K562 (cell line): ENCODE results near the gene MRPL38. TPM values are rescaled to one million over a fixed set of nuclear protein-coding genes. Genes with fewer than 3 reads are reported as not detected.

Source experiments
- ERF ChIP-seq: fragments of 450-650 bp; formaldehyde crosslinking; IDR thresholded peaks from 2 replicates; pipeline ENCODE4 v1.4.0; 2020; ENCODE audit warnings: mild to moderate bottlenecking, mixed read lengths
- ESRRA ChIP-seq: fragments of 450-650 bp; IDR thresholded peaks from 2 replicates; pipeline ENCODE4 v1.6.1; 2014; ENCODE audit warnings: low read depth, mild to moderate bottlenecking, moderate library complexity, borderline replicate concordance
- HNRNPLL ChIP-seq: fragments of 200-400 bp; formaldehyde crosslinking; IDR thresholded peaks from 2 replicates; pipeline ENCODE4 v1.6.1; 2017; ENCODE audit warnings: low read length, low read depth, mild to moderate bottlenecking; ENCODE audit not compliant: poor library complexity, severe bottlenecking
- KAT7 ChIP-seq: sonication (generic); formaldehyde crosslinking; IDR thresholded peaks from 2 replicates; pipeline ENCODE4 v1.8.0; 2022; ENCODE audit warnings: missing genetic modification reagents, mild to moderate bottlenecking, borderline replicate concordance
- KAT8 ChIP-seq: fragments of 450-650 bp; IDR thresholded peaks from 2 replicates; pipeline ENCODE4 v1.6.1; 2016; ENCODE audit warnings: low read depth, mild to moderate bottlenecking
- MAFG ChIP-seq: fragments of 450-650 bp; conservative IDR thresholded peaks from 2 replicates; pipeline ENCODE4 v1.6.1; 2016; ENCODE audit warnings: missing genetic modification characterization, missing compliant biosample characterization
- MBD2 ChIP-seq: sonication (generic); IDR thresholded peaks from 2 replicates; pipeline ENCODE4 v1.6.1; 2016; ENCODE audit warnings: low read depth, borderline replicate concordance
- MCM3 ChIP-seq: fragments of 450-650 bp; IDR thresholded peaks from 2 replicates; pipeline ENCODE4 v1.6.1; 2016
- MTA1 ChIP-seq: fragments of 450-650 bp; IDR thresholded peaks from 2 replicates; pipeline ENCODE4 v1.6.1; 2017; ENCODE audit warnings: borderline replicate concordance
- POLR2A ChIP-seq: fragments of 450-650 bp; conservative IDR thresholded peaks from 2 replicates; pipeline ENCODE4 v1.6.1; 2016
- POLR2AphosphoS2 ChIP-seq: IDR thresholded peaks from 2 replicates; pipeline ENCODE4 v1.6.1; 2012; ENCODE audit warnings: low read length, improper control_type of control experiment
- POLR2AphosphoS5 ChIP-seq: IDR thresholded peaks from 2 replicates; pipeline ENCODE4 v1.6.1; 2011; ENCODE audit warnings: mild to moderate bottlenecking, low read depth, low read length, moderate library complexity; ENCODE audit not compliant: control insufficient read depth, insufficient read depth
- POLR2H ChIP-seq: IDR thresholded peaks from 2 replicates; pipeline ENCODE4 v1.6.1; 2016; ENCODE audit warnings: missing genetic modification characterization, low read depth, mild to moderate bottlenecking, control low read depth, missing compliant biosample characterization, moderate library complexity
- PRPF4 ChIP-seq: fragments of 200-400 bp; formaldehyde crosslinking; IDR thresholded peaks from one replicate; pipeline ENCODE4 v1.6.1; 2017; ENCODE audit warnings: low read length, low read depth, mild to moderate bottlenecking; ENCODE audit not compliant: insufficient read depth, poor library complexity, severe bottlenecking
- RBBP5 ChIP-seq: fragments of 200-600 bp; sonication (generic); IDR thresholded peaks from 2 replicates; pipeline ENCODE4 v1.6.1; 2012; ENCODE audit warnings: borderline replicate concordance, mild to moderate bottlenecking, low read length, control low read depth, inconsistent platforms; ENCODE audit not compliant: insufficient read depth, poor library complexity, severe bottlenecking
- polyA plus RNA-seq, 8 experiments: library from polyadenylated mRNA; depleted of rRNA in 4 of 8; stranded (reverse) in 5 of 8; unstranded in 3 of 8; fragments of >200 nt; fragmentation: Nextera tagmentation in 2 of 8; fragmentation: Illumina TruSeq in 1 of 8; extraction: Ambion mirVana in 2 of 8; extraction: Trizol in 1 of 8; gene quantifications; 2 replicates each; pipeline versions ENCODE4 v1.2.1 to v1.2.3, GENCODE V29; 2011 to 2014; ENCODE audit warnings: inconsistent platforms in 1 of 8, missing spikeins in 1 of 8
- total RNA-seq, 7 experiments: library from RNA; depleted of rRNA in 6 of 7; stranded (reverse); fragments of >200 nt in 6 of 7; fragmentation: Illumina TruSeq in 2 of 7; extraction: Trizol in 2 of 7; gene quantifications; 2 replicates each; pipeline versions ENCODE4 v1.2.1 to v1.2.3, GENCODE V29; 2011 to 2021; ENCODE audit warnings: low replicate concordance in 1 of 7
- TF ChIP-seq, protein P1 (sequence below): sonication (generic); formaldehyde crosslinking; IDR thresholded peaks from 2 replicates; pipeline ENCODE4 v1.8.0; 2023; ENCODE audit warnings: missing genetic modification reagents, mild to moderate bottlenecking, borderline replicate concordance
- TF ChIP-seq, protein P2 (sequence below), 3 experiments: IDR thresholded peaks in 2 of 3; conservative IDR thresholded peaks in 1 of 3; 2 replicates each; pipeline ENCODE4 v1.5.1; 2011 to 2012; ENCODE audit warnings: low read length in 3 of 3, mild to moderate bottlenecking in 3 of 3, control low read depth in 2 of 3, improper control_type of control experiment in 1 of 3, inconsistent platforms in 1 of 3, low read depth in 1 of 3, mixed read lengths in 1 of 3, moderate library complexity in 1 of 3; ENCODE audit not compliant: insufficient read depth in 2 of 3
- TF ChIP-seq, protein P3 (sequence below): sonication (generic); formaldehyde crosslinking; IDR thresholded peaks from 2 replicates; pipeline ENCODE4 v1.8.1; 2023; ENCODE audit warnings: mild to moderate bottlenecking, missing genetic modification reagents, moderate library complexity

MRPL38 gene
- total and polyA plus RNA-seq, 9 of the 15 experiments (the other 6 are each of a cell fraction or from before 2014, with no cell fraction given) = 4.5 to 154 (median 48.5) TPM

DNA sequence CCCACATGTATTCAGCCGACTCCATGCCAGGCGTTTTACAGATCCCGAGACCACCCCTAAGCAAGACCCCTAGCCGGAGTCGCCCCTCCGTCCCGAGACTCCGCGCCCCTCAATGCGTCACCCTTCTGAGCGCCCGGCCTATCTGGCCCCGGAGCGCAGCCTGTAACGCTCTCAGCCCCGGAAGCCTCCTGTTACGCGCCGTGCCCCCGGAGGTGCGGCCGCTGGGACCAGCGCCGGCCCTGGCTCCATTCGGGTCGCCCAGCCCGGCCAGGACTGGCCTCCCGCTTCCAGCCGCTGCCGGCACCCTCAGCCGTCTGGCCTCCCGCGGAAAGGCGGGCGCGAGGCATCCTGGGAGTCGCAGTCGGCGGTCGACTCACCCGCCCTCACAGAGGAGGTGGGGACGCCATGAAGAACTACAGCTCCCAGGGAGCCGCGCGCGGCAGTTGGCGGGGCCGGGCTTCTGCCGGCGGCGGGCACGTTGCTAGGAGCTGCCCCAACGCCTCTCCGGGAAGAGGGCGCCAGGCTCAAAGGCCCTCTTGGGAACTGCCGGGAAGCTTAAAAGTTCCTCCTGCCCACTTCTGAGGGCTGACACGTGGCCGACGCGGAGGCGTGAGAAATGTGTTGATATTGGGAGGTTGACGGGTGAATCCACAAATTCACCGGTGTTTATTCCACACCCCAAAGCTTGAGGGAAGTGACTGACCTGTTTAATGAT is 36.2 kb upstream of the MRPL38 start, which contains the start of gene FBF1 (continued):
- TF ChIP-seq, protein P1, sequence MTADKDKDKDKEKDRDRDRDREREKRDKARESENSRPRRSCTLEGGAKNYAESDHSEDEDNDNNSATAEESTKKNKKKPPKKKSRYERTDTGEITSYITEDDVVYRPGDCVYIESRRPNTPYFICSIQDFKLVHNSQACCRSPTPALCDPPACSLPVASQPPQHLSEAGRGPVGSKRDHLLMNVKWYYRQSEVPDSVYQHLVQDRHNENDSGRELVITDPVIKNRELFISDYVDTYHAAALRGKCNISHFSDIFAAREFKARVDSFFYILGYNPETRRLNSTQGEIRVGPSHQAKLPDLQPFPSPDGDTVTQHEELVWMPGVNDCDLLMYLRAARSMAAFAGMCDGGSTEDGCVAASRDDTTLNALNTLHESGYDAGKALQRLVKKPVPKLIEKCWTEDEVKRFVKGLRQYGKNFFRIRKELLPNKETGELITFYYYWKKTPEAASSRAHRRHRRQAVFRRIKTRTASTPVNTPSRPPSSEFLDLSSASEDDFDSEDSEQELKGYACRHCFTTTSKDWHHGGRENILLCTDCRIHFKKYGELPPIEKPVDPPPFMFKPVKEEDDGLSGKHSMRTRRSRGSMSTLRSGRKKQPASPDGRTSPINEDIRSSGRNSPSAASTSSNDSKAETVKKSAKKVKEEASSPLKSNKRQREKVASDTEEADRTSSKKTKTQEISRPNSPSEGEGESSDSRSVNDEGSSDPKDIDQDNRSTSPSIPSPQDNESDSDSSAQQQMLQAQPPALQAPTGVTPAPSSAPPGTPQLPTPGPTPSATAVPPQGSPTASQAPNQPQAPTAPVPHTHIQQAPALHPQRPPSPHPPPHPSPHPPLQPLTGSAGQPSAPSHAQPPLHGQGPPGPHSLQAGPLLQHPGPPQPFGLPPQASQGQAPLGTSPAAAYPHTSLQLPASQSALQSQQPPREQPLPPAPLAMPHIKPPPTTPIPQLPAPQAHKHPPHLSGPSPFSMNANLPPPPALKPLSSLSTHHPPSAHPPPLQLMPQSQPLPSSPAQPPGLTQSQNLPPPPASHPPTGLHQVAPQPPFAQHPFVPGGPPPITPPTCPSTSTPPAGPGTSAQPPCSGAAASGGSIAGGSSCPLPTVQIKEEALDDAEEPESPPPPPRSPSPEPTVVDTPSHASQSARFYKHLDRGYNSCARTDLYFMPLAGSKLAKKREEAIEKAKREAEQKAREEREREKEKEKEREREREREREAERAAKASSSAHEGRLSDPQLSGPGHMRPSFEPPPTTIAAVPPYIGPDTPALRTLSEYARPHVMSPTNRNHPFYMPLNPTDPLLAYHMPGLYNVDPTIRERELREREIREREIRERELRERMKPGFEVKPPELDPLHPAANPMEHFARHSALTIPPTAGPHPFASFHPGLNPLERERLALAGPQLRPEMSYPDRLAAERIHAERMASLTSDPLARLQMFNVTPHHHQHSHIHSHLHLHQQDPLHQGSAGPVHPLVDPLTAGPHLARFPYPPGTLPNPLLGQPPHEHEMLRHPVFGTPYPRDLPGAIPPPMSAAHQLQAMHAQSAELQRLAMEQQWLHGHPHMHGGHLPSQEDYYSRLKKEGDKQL (CRISPR knock-in tag) = peak; percentile 33; the same call in 1 of the 2 replicates
- TF ChIP-seq MCM3 = no peak
- TF ChIP-seq ESRRA = peak; percentile 39; the same call in 1 of the 2 replicates
- TF ChIP-seq, protein P2, sequence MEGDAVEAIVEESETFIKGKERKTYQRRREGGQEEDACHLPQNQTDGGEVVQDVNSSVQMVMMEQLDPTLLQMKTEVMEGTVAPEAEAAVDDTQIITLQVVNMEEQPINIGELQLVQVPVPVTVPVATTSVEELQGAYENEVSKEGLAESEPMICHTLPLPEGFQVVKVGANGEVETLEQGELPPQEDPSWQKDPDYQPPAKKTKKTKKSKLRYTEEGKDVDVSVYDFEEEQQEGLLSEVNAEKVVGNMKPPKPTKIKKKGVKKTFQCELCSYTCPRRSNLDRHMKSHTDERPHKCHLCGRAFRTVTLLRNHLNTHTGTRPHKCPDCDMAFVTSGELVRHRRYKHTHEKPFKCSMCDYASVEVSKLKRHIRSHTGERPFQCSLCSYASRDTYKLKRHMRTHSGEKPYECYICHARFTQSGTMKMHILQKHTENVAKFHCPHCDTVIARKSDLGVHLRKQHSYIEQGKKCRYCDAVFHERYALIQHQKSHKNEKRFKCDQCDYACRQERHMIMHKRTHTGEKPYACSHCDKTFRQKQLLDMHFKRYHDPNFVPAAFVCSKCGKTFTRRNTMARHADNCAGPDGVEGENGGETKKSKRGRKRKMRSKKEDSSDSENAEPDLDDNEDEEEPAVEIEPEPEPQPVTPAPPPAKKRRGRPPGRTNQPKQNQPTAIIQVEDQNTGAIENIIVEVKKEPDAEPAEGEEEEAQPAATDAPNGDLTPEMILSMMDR (IDR thresholded peaks at IDR 0.05 in 2 of 3, conservative IDR thresholded peaks at IDR 0.05 in 1 of 3; ENCODE audit: insufficient read depth in 2 of 3, low read depth in 1 of 3, low read length in 3 of 3) = no peak; a peak in 1 of 6 replicates
- TF ChIP-seq MTA1 = no peak; the same call in 1 of the 2 replicates
- TF ChIP-seq POLR2H (tag) = peak; percentile 80
- no peak for TF ChIP-seq HNRNPLL
- TF ChIP-seq MAFG (tag) = no peak
- TF ChIP-seq, protein P3, sequence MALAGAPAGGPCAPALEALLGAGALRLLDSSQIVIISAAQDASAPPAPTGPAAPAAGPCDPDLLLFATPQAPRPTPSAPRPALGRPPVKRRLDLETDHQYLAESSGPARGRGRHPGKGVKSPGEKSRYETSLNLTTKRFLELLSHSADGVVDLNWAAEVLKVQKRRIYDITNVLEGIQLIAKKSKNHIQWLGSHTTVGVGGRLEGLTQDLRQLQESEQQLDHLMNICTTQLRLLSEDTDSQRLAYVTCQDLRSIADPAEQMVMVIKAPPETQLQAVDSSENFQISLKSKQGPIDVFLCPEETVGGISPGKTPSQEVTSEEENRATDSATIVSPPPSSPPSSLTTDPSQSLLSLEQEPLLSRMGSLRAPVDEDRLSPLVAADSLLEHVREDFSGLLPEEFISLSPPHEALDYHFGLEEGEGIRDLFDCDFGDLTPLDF (CRISPR knock-in tag) = peak; percentile 94
- peak; percentile 82 for TF ChIP-seq MBD2
- peak; percentile 84; the same call in 1 of the 2 replicates for TF ChIP-seq POLR2AphosphoS2
- peak; percentile 69 for TF ChIP-seq RBBP5
- TF ChIP-seq POLR2AphosphoS5 = peak; percentile 96
- peak; percentile 74; the same call in 1 of the 2 replicates for TF ChIP-seq ERF (CRISPR knock-in tag)
- peak; percentile 97 for TF ChIP-seq POLR2A
- peak; percentile 97 for TF ChIP-seq KAT7 (CRISPR knock-in tag)
- TF ChIP-seq KAT8 = no peak
- no peak for TF ChIP-seq PRPF4
